Calu3 (cell line): ENCODE data around the gene ZNF579. TPM values are rescaled to one million over a fixed set of nuclear protein-coding genes. Genes with fewer than 3 reads are reported as not detected.
"Not testable (repeated sequence)": the region's sequence is repeated elsewhere in the genome, so short reads cannot be mapped to it uniquely, and the experiment has no call there.

Experiments used
- BruUV-seq: library from RNA; stranded (reverse); fragments of 400-500 nt; replicated peaks from 2 replicates; lab custom pipeline; 2021; lab: Mats Ljungman, UMichigan
- CTCF ChIA-PET: fragments of 300-600 bp; sonication (Branson Sonifier 250); formaldehyde crosslinking; loops from one replicate; lab custom pipeline; 2022; ENCODE audit warnings: antibody characterized with exemption; lab: Charles Lee
- DNase-seq: peaks from one replicate; pipeline ENCODE4 v3.0.0; 2022
- H3K27ac Mint-ChIP-seq: one replicate; pipeline ENCODE4 v1.8.0; 2022; ENCODE audit warnings: mixed read lengths; ENCODE audit not compliant: unreplicated experiment
- H3K27me3 Mint-ChIP-seq: one replicate; pipeline ENCODE4 v1.8.0; 2022; ENCODE audit warnings: mixed read lengths; ENCODE audit not compliant: unreplicated experiment
- H3K36me3 Mint-ChIP-seq: one replicate; pipeline ENCODE4 v1.8.0; 2022; ENCODE audit warnings: mild to moderate bottlenecking, moderate library complexity, mixed read lengths; ENCODE audit not compliant: insufficient read depth, unreplicated experiment
- H3K4me1 Mint-ChIP-seq: one replicate; pipeline ENCODE4 v1.8.0; 2022; ENCODE audit warnings: mild to moderate bottlenecking, low read depth, mixed read lengths; ENCODE audit not compliant: unreplicated experiment
- H3K4me3 Mint-ChIP-seq: one replicate; pipeline ENCODE4 v1.8.0; 2022; ENCODE audit warnings: mild to moderate bottlenecking, low read depth, moderate library complexity, mixed read lengths; ENCODE audit not compliant: unreplicated experiment
- H3K9me3 Mint-ChIP-seq: one replicate; pipeline ENCODE4 v1.8.0; 2022; ENCODE audit warnings: low read depth, mixed read lengths; ENCODE audit not compliant: unreplicated experiment
- CTCF ChIP-seq: fragments of 200-600 bp; IDR thresholded peaks from one replicate; pipeline ENCODE4 v1.8.0; 2022; ENCODE audit warnings: antibody characterized with exemption; ENCODE audit not compliant: unreplicated experiment
- intact Hi-C: fragments of 100-400 bp; cut with micrococcal nuclease; formaldehyde crosslinking; loops from one replicate; pipeline ENCODE4 v1.10.0; 2022; ENCODE audit not compliant: unreplicated experiment
- total RNA-seq: library from RNA; stranded (reverse); gene quantifications from 2 replicates; pipeline ENCODE4 v1.2.3, GENCODE V29; 2022

ZNF579 gene
- total RNA-seq, 1 experiment from 2014 or later, result 29.8 TPM

GRCh38 chr19:55536366-55536765, 44.3 kb downstream of the ZNF579 start:
- no peak for DNase-seq
- Mint-ChIP-seq H3K9me3 (no peaks in the 10 kb centered on the region), H3K27ac (no peak overlapping the region), H3K4me3 (no peak overlapping the region), H3K36me3 (no peaks in the 10 kb centered on the region), H3K27me3 (peaks cover 3% of the 10 kb centered on the region), H3K4me1 (no peaks in the 10 kb centered on the region)
- TF ChIP-seq CTCF, result no peak
- CTCF ChIA-PET, result interaction anchor here (0.6 to 0.7 kb wide), 2 partner anchors 12 to 27 kb away, joined by 3 to 4 read pairs; no protein-coding TSS in a partner anchor
- no TSS peak for BruUV-seq
- intact Hi-C loops, result no loop called here

- no peaks in the 10 kb centered on the region for H3K4me1 Mint-ChIP-seq
- no TSS peak for BruUV-seq
- H3K4me3 Mint-ChIP-seq, result no peak overlapping the region
- TF ChIP-seq CTCF, result no peak
- CTCF ChIA-PET, result interaction anchor here (0.6 to 1.1 kb wide), 3 partner anchors 27 to 64 kb away, joined by 3 to 4 read pairs (median 3); partner anchors contain the start of gene ZNF524
- intact Hi-C loops, result no loop called here
- H3K27me3 Mint-ChIP-seq, result no peaks in the 10 kb centered on the region
- DNase-seq, result no peak
- no peaks in the 10 kb centered on the region for H3K9me3 Mint-ChIP-seq
- H3K36me3 Mint-ChIP-seq, result no peaks in the 10 kb centered on the region
- no peak overlapping the region for H3K27ac Mint-ChIP-seq
These were observed 44.7 kb downstream of the ZNF579 start for GRCh38 chr19:55535965-55536350.

GRCh38 chr19:55535173-55535964, 45.3 kb downstream of the ZNF579 start:
- CTCF ChIA-PET, result interaction anchor here (0.7 to 1.1 kb wide), 3 partner anchors 18 to 65 kb away, joined by 3 to 4 read pairs (median 3); partner anchors contain the start of gene ZNF524
- no peak for DNase-seq
- no peaks in the 10 kb centered on the region for H3K36me3 Mint-ChIP-seq
- intact Hi-C loops, result no loop called here
- no peak for TF ChIP-seq CTCF
- no peak overlapping the region for H3K27ac Mint-ChIP-seq
- H3K4me3 Mint-ChIP-seq, result no peak overlapping the region
- H3K9me3 Mint-ChIP-seq, result no peaks in the 10 kb centered on the region
- BruUV-seq, result no TSS peak
- no peaks in the 10 kb centered on the region for H3K27me3 Mint-ChIP-seq
- H3K4me1 Mint-ChIP-seq, result no peaks in the 10 kb centered on the region

GRCh38 chr19:55534280-55534679, 46.4 kb downstream of the ZNF579 start:
- H3K4me3 Mint-ChIP-seq, H3K36me3 Mint-ChIP-seq, H3K27ac Mint-ChIP-seq, H3K4me1 Mint-ChIP-seq, H3K9me3 Mint-ChIP-seq, BruUV-seq, H3K27me3 Mint-ChIP-seq, DNase-seq, intact Hi-C loops: not testable (repeated sequence)
- CTCF ChIA-PET, result interaction anchor here (0.6 to 0.7 kb wide), 2 partner anchors 11 to 17 kb away, joined by 3 to 4 read pairs; partner anchors contain the start of gene SBK3

- H3K27me3 Mint-ChIP-seq, result no peaks in the 10 kb centered on the region
- intact Hi-C loops, result no loop called here
- no peaks in the 10 kb centered on the region for H3K4me1 Mint-ChIP-seq
- TF ChIP-seq CTCF, result no peak
- H3K36me3 Mint-ChIP-seq, result no peaks in the 10 kb centered on the region
- BruUV-seq, result no TSS peak
- no peak for DNase-seq
- H3K9me3 Mint-ChIP-seq, result no peaks in the 10 kb centered on the region
- H3K27ac Mint-ChIP-seq, result no peak overlapping the region
- no peak overlapping the region for H3K4me3 Mint-ChIP-seq
- CTCF ChIA-PET, result no interaction called here
These were observed 49.7 kb downstream of the ZNF579 start for GRCh38 chr19:55530996-55531395.
